Measurements from ENCODE around the gene SPAG6.

SPAG6 gene

DNA sequence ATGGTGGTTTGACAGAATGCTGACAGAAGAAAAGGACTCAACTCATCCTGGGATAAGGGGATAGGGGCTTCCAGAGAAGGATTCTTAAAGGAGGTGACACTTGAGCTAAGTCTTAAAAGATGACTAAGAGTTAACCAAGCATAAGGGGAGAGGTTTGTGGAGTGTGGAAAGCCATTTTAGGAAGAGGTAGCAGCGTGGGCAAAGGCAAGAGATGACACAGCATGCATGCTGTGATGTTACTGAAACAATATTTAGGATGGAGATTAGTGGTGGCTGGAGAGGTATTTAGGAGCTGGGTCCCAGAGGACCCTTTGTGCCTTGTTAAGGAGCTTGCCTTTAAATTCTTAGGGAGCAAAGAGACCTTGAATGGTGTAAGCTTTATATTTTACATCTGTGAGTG, 65.1 kb downstream of the SPAG6 start:
- H3K4me3 ChIP-seq (ENCODE audit: low read depth, low read length), result no peak overlapping the region
- no peak for DNase-seq (ENCODE audit: low read depth)
- TF ChIP-seq, protein P1, sequence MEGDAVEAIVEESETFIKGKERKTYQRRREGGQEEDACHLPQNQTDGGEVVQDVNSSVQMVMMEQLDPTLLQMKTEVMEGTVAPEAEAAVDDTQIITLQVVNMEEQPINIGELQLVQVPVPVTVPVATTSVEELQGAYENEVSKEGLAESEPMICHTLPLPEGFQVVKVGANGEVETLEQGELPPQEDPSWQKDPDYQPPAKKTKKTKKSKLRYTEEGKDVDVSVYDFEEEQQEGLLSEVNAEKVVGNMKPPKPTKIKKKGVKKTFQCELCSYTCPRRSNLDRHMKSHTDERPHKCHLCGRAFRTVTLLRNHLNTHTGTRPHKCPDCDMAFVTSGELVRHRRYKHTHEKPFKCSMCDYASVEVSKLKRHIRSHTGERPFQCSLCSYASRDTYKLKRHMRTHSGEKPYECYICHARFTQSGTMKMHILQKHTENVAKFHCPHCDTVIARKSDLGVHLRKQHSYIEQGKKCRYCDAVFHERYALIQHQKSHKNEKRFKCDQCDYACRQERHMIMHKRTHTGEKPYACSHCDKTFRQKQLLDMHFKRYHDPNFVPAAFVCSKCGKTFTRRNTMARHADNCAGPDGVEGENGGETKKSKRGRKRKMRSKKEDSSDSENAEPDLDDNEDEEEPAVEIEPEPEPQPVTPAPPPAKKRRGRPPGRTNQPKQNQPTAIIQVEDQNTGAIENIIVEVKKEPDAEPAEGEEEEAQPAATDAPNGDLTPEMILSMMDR (conservative IDR thresholded peaks at IDR 0.05; ENCODE audit: low read depth, low read length), result no peak

- no peak for DNase-seq (ENCODE audit: low read depth)
- no peak overlapping the region for H3K4me3 ChIP-seq (ENCODE audit: low read depth, low read length)
- TF ChIP-seq, protein P1 (conservative IDR thresholded peaks at IDR 0.05; ENCODE audit: low read depth, low read length), result no peak
Observed at GRCh38 chr10:22410846-22411245, 65.5 kb downstream of the SPAG6 start.

DNA sequence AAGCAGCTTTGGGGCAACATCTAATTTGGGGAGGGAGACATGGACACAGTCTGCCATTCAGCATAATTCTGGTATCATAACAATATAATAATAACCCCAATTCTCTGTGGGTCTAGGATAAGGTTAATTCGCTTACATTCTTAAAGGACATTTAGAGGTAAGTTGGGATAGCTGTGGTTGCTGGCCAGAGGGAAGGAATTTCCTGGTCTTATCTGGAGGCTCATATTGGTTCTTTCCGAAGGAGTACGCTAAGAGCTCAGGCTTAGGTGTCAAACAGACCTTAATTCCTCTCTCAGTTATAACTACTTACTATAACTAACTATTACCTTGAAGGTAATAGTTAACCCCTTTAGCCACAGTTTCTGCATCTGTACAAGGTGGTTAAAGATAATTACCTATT, 68.8 kb downstream of the SPAG6 start:
- TF ChIP-seq, protein P1 (conservative IDR thresholded peaks at IDR 0.05; ENCODE audit: low read depth, low read length), result no peak
- DNase-seq (ENCODE audit: low read depth), result peak; percentile 21
- H3K4me3 ChIP-seq (ENCODE audit: low read depth, low read length), result no peak overlapping the region

- no peak overlapping the region for H3K4me3 ChIP-seq (ENCODE audit: low read depth, low read length)
- TF ChIP-seq, protein P1 (conservative IDR thresholded peaks at IDR 0.05; ENCODE audit: low read depth, low read length), result no peak
- no peak for DNase-seq (ENCODE audit: low read depth)
Observed at GRCh38 chr10:22415072-22415471, 69.8 kb downstream of the SPAG6 start.

GRCh38 chr10:22417736-22418268, 72.5 kb downstream of the SPAG6 start:
- no peak for DNase-seq (ENCODE audit: low read depth)
- no peak overlapping the region for H3K4me3 ChIP-seq (ENCODE audit: low read depth, low read length)

GRCh38 chr10:22420787-22421517, 75.7 kb downstream of the SPAG6 start:
- DNase-seq (ENCODE audit: low read depth), result peak; percentile 56
- TF ChIP-seq, protein P1 (conservative IDR thresholded peaks at IDR 0.05; ENCODE audit: low read depth, low read length), result peak; percentile 44
- no peak overlapping the region for H3K4me3 ChIP-seq (ENCODE audit: low read depth, low read length)

More at GRCh38 chr10:22417736-22418268, 72.5 kb downstream of the SPAG6 start:
- TF ChIP-seq, protein P1 (conservative IDR thresholded peaks at IDR 0.05; ENCODE audit: low read depth, low read length), result no peak

- TF ChIP-seq, protein P1 (conservative IDR thresholded peaks at IDR 0.05; ENCODE audit: low read depth, low read length), result no peak
- H3K4me3 ChIP-seq (ENCODE audit: low read depth, low read length), result no peak overlapping the region
- DNase-seq (ENCODE audit: low read depth), result no peak
Observed at GRCh38 chr10:22426653-22427052, 81.4 kb downstream of the SPAG6 start.

Measured in choroid plexus epithelial cell (primary cell).